HCEC 1CT (cell line): ENCODE measurements around the gene DNAAF5.

Experiments
- DNase-seq: peaks from one replicate; pipeline ENCODE4 v3.0.0-alpha.2; 2017

The DNAAF5 gene

DNA sequence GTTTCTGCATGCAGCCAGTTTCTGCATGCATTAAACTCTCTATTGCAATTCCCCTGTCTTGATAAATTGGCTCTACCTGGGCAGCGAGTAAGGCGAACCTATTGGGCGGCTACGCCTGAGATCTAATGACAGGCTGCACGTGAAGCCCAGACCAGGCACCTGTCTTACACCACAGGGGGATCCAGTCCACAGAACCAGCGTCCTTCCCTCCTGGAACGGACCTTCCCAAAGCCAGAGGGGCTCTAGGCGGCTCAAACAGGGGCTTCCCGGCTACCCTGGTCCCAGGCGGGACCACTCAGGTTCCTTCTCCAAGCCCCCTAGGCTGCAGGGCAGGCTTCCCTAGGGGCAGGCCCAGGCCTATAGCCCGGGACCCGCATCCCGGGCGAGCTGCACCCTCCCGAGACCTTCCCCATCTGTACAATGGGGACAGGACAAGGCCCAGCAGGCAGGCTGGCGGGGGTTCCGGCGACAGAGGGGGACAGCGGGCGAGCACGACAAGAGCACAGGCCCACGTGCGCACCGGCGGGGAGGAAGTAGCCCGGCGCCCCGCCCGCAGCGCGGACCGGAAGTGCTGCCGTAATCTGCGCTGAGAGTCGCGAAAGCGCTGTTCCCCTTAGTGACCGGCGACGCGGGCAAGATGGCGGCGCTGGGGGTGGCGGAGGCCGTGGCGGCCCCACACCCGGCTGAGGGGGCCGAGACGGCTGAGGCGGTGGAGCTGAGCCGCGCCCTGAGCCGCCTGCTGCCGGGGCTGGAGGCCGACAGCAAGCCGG lies at the start of gene DNAAF5:
Gene DNAAF5, plus strand, starts transcription at position 616 of the 770 bp plus-strand sequence. Its CDS starts 22 bp downstream, at position 638.
- DNase-seq: peak; percentile 85

DNA sequence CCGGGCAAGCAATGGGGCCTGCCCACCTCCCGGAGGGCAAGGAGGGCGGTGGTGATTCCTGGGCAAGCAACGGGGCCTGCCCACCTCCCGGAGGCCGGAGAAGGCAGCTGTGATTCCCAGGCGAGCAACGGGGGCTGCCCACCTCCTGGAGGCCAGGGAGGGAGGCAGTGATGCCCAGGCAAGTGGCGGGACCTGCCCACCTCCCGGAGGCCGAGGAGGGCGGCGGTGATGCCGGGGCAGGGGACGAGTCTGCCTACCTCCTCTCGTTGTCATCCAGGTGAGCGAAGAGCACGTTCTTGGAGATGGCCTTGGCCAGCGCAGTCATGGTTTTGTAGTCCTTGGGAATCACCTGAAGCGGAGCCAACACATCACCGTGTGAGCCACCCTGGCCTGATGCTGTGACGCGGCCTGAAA lies 49.5 kb upstream of the DNAAF5 start:
- no peak for DNase-seq

DNA sequence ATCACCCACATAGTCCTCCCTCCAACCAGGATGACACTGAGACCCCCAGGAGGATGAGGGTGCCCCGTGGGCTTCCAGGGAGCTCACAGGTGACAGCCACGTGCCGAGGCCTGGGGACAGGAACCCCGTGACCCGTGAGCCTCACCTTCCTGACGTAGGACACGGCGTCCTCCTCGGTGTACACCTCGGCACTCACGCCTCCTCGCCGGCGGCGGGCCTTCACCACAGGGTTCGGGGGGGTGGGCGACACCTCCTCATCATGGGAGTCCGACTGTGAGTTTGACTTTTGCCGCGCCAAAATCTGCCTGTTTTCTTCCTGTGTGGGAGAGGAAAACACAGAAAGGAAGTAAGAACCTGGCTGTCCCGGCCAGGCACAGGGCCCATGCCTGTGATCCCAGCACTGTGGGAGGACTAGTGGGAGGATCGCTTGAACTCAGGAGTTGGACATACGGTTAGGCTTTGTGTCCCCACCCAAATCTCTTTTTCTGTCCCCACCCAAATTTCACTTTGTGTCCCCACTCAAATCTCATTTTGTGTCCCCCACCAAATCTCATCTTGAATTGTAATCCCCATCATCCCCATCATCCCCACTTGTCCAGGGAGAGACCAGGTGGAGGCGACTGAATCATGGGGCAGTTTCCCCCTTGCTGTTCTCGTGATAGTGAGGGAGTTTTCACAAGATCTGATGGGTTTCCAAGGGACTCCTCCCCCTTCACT lies 45.9 kb upstream of the DNAAF5 start:
- no peak for DNase-seq

DNA sequence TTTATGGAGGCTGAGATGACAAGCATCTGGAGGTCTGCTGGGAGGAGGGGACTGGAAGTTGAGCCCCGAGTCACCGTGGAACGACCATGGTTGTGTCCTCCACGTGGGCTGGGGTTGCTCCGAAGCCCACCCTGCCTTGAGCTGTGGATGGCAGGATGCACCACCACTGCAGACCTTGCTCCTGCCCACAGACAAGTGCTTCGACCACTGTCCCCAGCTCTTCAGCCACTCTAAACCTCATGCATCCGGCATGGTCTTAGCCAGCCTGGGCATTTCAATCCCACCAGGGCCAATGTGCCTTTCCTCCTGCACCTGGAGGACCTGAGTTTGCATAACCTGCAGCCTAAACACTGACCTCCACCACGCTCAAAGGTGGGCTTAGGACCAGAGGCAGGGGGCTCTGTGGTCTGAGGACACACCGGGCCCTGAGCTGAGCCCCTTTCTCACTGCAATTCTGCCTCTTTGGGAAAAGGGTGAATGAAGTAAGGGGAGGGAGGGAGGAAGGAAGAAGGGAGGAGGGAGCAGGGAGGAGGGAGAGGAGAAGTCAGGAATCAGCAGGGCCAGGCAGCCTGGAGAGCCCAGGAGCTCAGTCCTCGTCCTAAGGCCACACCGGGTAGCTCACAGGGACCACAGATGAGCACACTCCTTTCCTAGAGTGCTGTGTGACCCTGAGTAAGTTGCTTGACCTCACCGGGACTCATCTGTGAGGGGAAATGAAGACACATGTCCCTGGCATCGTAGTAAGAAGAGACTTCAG lies 44.8 kb upstream of the DNAAF5 start:
- no peak for DNase-seq

DNA sequence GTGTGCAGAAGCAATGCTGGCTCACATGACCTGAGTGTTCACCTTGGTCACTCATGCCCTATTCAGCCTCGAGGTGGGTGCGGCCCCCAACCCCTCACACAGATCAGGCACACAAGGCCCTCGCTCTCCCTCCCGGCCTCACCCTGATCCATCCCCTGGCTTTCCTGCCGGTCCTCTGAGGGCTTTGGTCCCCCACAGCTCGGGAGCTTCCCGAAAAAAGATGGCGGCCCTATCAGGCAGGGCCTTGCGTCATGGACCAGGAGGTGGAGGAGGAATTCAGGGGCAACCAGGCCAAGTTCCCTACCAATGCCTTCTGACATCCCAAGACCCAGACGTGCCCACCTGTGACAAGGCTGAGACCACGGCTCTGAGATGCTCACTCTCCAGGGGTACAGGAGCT lies 43.7 kb upstream of the DNAAF5 start:
- DNase-seq: no peak

DNA sequence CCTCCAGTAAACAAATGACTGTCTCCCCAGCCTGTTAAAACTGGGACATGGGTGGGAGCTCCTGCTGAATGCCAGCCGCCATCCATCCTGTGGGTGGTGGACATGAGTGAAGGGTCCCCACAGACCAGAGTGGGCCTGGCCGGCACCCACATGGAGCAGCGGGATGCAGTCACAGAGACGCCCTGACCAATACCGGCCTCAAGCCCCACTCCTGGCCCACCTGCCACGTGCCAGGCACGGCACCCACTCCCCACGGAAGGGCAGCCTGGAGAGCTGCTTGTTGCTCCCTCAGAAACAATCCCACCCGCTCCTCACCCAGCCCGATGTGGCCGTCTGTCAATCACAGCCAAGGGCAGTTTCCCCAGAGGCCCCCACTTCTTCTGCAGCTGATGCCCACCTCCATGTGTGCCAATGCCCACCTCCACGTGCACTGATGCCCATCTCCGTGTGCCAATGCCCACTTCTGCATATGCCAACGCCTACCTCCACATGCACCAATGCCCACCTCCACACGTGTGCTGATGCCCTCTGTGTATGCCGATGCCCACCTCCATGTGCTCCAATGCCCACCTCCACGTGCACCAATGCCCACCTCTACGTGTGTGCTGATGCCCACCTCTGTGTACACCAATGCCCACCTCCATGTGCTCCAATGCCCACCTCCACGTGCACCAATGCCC lies 42.8 kb upstream of the DNAAF5 start:
- no peak for DNase-seq

DNA sequence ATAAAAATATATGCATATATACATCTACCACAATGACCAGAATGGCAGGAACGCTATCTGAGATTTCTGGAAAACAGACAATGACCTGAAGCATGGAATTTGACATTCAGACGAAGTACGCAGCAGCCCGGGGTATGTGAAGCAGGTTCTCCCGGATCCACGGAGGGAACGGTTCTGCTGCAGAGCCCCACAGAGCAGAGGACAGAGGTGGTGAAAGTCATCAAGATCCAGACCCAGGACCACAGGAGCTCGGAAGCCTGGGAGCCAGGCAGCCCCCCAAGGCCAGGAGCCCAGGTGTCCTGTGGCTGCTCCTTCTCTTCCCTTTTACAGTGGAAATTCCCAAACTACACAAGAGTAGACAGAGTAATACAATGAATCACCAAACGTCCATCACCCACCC lies 42.1 kb upstream of the DNAAF5 start:
- DNase-seq: no peak

DNA sequence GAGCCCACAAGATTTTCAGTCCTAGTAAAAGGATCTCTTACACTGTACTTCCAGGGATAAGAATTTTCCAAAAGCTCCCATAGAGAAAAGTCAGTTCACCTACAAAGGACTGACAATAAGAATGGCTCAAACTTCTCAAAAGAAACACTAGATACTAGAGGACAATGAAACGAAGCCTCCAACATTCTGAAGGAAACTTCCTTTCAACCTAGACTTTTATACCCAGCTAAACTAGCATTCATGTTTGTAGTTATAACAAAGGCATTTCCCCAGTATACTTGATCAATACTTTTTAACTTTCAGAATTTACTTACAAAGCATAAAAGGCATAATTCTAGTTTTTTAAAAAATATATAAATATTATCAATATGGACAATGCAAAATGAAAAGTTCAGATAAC lies 41.0 kb upstream of the DNAAF5 start:
- no peak for DNase-seq

DNA sequence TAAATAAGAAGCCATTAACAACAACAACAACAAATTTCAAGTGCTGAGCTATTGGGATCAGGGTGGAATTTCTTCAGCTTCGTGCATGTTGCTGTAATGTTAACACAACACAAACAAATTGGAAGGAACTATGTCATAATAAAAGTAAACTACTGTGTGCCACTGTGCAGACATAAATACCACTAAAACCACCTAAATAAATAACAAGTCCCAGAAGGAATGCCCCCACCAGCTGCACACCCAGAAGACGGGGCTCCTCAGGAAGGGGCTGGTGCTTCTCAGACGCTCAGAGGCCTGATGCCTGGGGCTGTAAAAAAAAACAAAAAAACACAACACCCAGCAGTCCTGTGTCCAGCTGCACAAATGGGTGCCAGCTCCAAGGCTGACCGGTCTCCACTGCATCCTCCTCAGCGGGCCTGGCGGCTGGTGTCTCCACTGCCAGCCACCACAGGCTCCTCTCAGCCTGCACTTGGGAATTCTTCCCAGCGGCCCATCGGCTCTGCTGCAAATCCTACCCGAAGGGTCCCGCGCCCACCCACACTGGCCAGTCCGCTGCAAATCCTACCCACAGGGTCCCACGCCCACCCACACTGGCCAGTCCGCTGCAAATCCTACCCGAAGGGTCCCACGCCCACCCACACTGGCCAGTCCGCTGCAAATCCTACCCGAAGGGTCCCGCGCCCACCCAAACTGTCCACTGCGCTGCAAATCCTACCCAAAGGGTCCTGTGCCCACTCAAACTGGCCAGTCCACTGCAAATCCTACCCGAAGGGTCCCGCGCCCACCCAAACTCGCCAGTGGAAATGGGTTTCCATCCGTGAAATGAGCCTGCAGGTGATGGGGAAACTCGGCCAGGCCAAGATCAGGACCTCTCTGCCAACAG lies 35.8 kb upstream of the DNAAF5 start:
- no peak for DNase-seq

DNA sequence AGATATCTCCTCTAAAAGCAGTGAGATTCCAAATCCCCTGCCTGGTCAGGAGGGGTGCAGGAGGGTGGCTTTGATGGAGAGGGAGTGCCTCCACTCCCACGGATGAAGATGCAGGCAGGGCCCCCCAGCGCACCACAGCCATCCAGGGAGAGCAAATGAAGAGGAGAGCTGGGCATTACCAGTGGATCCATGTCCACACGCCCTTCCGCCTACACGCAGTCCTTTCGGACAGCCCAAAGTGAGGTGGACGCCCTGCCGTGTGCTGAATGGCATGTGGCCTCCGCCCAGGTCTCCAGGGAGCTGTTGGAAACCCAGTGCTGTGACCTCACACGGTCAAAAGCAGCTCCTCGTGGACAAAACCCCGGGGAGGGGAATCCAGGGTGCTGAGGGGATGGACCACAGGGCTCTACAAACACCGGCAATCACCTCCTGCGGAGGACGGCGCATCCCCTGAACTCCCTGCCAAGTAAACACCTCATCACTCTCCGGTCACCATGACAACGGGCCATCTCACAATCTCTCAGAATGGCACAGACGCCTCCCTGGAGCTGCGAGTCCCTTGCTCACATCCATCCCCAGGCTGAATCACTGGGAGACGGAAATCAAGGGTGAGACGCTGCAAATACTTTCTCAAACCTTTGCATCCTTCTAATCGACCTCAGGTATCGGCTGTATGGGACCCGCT lies 35.0 kb upstream of the DNAAF5 start:
- no peak for DNase-seq

DNA sequence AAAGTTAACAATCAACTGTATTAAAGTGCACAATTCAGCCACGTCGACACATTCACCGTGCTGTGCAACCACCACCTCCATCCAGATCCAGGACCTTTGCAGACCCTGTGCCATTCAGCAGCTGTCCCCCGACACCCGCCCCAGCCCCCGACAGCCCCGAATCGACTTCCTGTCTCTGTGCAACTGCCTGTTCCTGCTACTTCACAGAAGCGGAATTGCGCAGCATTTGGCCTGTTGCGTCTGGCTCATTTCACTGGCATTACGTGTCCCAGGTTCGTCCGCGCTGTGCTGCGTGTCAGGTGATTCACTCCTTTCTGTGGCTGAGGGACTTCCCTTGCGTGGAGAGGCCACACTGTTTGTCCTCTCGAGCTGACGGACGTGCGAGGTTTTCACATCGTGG lies 33.2 kb upstream of the DNAAF5 start:
- no peak for DNase-seq

DNA sequence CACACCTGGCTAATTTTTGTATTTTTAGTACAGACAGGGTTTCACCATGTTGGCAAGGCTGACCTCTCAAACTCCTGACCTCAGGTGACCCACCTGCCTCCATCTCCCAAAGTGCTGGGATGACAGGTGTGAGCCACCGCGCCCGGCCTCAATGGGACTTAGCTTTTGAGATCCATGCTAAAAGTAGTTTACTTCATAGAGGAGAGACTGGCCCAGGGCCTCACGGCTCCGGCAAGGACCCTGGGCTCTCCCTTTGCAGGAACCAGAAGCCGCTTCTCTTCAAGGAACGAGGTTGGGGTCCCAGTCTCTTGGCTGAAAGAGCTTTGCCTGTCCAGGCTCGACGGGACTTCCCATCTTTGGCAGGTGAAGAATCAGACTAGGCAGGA lies 30.1 kb upstream of the DNAAF5 start:
- no peak for DNase-seq

DNA sequence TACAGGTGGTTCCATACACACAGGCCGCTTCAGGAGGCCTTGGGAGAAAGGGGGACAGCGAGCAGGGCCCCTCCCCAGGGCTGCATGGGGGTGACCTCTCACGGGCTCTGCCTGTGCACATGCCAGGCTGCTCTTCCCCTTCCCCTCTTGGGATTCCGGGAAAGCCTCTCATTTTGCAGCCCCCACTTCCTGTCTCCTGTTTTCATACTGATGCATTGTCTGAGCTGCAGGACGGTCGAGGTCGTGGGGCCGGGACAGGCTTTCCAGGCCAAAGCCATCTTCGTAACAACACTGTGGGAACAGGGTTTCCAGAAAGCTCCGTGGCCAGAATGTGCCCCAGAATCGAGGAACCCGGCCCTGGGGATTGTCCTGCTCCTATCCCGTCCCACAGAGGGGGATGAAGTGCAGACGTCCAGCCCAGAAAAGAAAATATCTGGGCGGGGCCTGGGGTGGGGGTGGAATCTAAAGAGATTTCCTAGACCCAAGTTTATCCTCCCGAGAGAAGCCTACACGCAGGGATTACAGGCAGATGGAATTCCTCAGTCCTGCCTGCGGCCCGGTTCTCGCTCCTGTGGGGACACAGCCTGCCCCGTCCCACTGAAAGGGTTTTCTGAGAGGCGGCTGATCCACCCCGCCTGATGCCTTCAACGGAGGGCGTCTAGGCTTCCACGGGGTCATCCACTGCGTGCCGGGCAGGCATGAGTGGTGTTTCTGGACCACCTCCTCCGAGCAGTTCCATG lies 29.5 kb upstream of the DNAAF5 start:
- no peak for DNase-seq

DNA sequence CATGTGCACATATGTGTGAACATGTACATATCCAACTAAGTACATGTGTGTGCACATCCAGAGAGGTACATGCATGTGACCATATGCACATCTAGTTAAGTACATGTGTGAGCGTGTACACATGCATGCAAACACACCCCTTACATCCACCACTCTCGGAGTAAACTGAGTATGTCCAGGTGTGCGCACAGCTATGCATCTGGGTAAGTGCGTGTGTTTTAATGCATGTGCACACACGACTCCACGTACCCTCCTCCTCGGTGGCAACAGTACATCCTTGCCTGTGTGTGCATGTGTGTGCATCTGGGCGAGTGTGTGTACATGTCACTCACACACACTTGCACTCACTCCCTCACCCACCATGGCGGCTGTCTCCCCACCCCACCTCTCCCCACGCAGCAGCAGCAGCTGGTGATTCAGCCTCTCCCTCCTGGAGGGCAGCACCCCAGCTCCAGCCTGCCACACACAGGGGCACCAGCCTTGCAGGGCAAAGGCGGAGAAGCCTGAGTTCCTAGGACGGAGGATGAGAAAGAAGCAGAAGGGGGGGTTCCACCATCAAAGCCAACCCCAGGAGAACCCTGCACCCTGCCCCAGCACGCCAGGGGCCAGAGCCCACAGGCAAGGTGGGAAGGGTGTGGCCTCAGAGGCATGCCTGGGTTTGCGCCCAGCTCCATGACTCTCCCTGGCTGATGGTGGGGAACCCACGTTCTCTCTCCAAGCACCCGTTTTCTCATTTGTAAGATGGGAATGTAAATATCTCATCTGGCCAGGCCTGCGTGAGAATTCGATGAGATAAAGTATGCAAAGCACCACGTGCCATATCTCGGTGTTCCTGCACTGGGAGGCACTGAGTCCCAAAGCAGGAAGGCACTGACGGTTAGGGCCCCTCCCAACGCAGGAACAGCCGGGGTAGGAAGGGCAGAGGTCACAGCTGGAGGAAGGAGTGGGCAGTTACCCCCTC lies 27.7 kb upstream of the DNAAF5 start:
- DNase-seq: no peak

DNA sequence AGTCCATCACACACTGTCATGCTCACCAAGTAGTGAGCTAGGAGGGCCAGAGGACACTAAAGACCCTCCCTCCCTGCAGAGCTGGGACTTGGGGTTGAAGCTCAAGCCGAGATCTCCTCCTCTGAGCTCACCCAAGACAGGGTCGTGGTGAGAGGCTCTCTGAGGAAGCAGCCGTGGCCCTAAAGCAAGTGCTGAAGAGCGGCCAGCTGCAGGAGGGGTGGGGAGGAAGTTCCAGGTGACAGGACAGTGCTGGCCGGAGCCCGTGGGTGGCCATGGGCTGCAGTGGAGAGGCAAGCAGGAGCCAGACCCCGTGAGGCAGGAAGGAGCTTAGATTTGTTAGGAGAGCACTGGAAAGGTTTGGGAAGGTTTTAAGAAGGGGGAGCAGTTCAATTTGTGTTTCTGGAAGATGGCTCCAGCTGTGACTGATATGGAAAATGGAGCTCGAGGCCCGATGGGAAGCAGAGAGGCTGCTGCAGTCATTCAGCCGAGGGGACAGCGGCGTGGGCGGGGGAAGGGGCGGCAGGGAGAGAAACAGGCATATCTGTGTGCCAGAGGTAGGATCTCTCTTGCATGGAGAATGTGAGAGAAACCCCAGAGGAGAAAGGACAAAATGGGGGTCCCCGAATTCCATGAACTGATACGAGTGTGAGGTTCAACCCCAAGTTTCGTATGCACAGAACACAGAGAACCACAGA lies 26.9 kb upstream of the DNAAF5 start:
- no peak for DNase-seq

DNA sequence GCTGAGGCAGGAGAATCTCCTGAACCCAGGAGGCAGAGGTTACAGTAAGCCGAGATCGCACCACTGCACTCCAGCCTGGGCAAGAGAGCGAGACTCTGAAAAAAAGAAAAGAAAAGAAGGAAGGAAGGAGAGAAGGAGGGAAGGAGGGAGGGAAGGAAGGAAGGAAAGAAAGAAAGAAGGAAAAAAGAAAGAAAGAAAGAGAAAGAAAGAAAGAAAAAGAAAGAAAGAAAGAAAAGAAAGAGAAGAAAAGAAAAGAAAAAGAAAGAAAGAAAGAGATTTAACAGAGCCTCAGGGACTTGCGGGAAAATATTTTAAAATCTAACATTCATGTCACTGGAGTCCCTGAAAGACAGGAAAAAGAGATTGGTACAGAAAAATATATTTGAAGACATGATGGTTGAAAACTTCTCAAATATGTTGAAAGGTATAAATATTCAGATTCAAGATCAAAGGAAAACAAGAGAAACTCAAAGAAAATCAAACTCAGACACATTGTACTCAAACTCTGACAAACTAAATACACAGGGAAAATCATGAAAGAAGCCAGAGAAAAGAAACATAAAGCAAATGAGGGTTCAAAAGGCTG lies 25.3 kb upstream of the DNAAF5 start:
- DNase-seq: no peak

DNA sequence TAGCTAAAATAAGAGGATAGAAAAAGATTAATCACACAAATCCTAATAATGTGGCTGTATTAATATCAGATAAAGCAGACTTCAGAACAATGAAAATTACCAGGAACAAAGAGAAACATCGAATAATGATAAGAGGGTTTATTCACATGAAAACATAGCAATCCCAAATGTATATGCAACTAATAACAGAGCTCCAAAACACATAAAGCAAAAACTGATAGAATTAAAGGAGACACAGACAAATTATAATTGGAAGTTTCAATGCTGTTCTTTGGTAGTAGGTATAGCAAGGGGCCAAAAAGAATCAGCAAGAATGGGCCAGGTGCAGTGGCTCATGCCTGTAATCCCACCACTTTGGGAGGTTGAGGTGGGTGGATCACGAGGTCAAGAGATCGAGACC lies 23.4 kb upstream of the DNAAF5 start:
- DNase-seq: no peak

DNA sequence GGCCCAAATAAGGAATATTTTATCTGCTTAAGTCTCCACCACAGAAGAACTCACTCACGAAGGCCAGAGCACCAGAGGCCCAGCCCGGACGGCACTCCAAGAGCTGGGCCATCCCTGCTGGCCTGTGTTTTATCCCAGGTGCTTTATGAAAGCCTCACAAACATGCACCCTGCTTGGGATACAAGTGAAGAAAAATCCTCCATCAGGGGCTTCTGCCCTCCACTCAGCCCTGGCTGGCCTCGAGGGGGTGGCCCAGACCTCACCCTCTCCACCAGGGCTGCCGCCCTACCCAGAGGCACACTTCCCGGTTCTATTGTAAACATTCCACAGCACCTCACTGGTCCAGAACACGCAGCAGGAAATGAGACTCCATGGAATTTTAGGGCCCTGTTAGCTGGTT lies 19.8 kb upstream of the DNAAF5 start:
- DNase-seq: no peak
